HL-60 (cell line): ENCODE results near the gene MPPE1.

Experiments used
- GABPA ChIP-seq: IDR thresholded peaks from 2 replicates; pipeline ENCODE4 v1.6.1; 2012; ENCODE audit warnings: low read depth
- POLR2AphosphoS5 ChIP-seq: IDR thresholded peaks from 2 replicates; pipeline ENCODE4 v1.6.1; 2012; ENCODE audit warnings: low read depth
- SPI1 ChIP-seq: IDR thresholded peaks from 2 replicates; pipeline ENCODE4 v1.6.1; 2012; ENCODE audit warnings: low read depth, mild to moderate bottlenecking, borderline replicate concordance
- TF ChIP-seq, protein P1 (sequence below): IDR thresholded peaks from one replicate; pipeline ENCODE4 v1.5.1; 2011; ENCODE audit warnings: low read length, control low read depth, inconsistent platforms; ENCODE audit not compliant: insufficient read depth
- TF ChIP-seq, protein P2 (sequence below): IDR thresholded peaks from 2 replicates; pipeline ENCODE4 v1.6.1; 2012; ENCODE audit warnings: low read depth; ENCODE audit not compliant: insufficient replicate concordance

- TF ChIP-seq POLR2AphosphoS5 = no peak
- TF ChIP-seq, protein P1, sequence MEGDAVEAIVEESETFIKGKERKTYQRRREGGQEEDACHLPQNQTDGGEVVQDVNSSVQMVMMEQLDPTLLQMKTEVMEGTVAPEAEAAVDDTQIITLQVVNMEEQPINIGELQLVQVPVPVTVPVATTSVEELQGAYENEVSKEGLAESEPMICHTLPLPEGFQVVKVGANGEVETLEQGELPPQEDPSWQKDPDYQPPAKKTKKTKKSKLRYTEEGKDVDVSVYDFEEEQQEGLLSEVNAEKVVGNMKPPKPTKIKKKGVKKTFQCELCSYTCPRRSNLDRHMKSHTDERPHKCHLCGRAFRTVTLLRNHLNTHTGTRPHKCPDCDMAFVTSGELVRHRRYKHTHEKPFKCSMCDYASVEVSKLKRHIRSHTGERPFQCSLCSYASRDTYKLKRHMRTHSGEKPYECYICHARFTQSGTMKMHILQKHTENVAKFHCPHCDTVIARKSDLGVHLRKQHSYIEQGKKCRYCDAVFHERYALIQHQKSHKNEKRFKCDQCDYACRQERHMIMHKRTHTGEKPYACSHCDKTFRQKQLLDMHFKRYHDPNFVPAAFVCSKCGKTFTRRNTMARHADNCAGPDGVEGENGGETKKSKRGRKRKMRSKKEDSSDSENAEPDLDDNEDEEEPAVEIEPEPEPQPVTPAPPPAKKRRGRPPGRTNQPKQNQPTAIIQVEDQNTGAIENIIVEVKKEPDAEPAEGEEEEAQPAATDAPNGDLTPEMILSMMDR = no peak
- TF ChIP-seq, protein P2, sequence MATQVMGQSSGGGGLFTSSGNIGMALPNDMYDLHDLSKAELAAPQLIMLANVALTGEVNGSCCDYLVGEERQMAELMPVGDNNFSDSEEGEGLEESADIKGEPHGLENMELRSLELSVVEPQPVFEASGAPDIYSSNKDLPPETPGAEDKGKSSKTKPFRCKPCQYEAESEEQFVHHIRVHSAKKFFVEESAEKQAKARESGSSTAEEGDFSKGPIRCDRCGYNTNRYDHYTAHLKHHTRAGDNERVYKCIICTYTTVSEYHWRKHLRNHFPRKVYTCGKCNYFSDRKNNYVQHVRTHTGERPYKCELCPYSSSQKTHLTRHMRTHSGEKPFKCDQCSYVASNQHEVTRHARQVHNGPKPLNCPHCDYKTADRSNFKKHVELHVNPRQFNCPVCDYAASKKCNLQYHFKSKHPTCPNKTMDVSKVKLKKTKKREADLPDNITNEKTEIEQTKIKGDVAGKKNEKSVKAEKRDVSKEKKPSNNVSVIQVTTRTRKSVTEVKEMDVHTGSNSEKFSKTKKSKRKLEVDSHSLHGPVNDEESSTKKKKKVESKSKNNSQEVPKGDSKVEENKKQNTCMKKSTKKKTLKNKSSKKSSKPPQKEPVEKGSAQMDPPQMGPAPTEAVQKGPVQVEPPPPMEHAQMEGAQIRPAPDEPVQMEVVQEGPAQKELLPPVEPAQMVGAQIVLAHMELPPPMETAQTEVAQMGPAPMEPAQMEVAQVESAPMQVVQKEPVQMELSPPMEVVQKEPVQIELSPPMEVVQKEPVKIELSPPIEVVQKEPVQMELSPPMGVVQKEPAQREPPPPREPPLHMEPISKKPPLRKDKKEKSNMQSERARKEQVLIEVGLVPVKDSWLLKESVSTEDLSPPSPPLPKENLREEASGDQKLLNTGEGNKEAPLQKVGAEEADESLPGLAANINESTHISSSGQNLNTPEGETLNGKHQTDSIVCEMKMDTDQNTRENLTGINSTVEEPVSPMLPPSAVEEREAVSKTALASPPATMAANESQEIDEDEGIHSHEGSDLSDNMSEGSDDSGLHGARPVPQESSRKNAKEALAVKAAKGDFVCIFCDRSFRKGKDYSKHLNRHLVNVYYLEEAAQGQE = no peak
- no peak for TF ChIP-seq GABPA
- no peak for TF ChIP-seq SPI1
These were observed 24.3 kb upstream of the MPPE1 start for GRCh38 chr18:11932393-11932792.
